SK-N-SH treated with all-trans-retinoic acid at 6 μM for 48 hours (cell line): Measurements from ENCODE around the gene POLG.

Experiments
- ARNTL ChIP-seq: fragments of 450-650 bp; formaldehyde crosslinking; IDR thresholded peaks from 2 replicates; pipeline ENCODE4 v1.5.0; 2020; ENCODE audit warnings: low read depth, mild to moderate bottlenecking, moderate library complexity, borderline replicate concordance
- CSDC2 ChIP-seq: fragments of 250-450 bp; sonication (Bioruptor Pico); IDR thresholded peaks from 2 replicates; pipeline ENCODE4 v1.5.0; 2020; ENCODE audit warnings: mild to moderate bottlenecking, moderate library complexity
- ISL1 ChIP-seq: fragments of 250-450 bp; sonication (Bioruptor Pico); IDR thresholded peaks from 2 replicates; pipeline ENCODE4 v2.1.2; 2022; ENCODE audit warnings: mild to moderate bottlenecking, moderate library complexity
- RARB ChIP-seq: fragments of 250-450 bp; sonication (Bioruptor Pico); IDR thresholded peaks from 2 replicates; pipeline ENCODE4 v1.8.0; 2021; ENCODE audit warnings: mild to moderate bottlenecking, moderate library complexity
- TOX ChIP-seq: fragments of 250-450 bp; sonication (Bioruptor Pico); IDR thresholded peaks from 2 replicates; pipeline ENCODE4 v1.8.0; 2021; ENCODE audit warnings: mild to moderate bottlenecking, moderate library complexity, borderline replicate concordance
- ZFP30 ChIP-seq: fragments of 450-650 bp; formaldehyde crosslinking; IDR thresholded peaks from 2 replicates; pipeline ENCODE4 v1.5.0; 2022; ENCODE audit warnings: mild to moderate bottlenecking, moderate library complexity
- TF ChIP-seq, protein P1 (sequence below): fragments of 250-450 bp; sonication (Bioruptor Pico); IDR thresholded peaks from 2 replicates; pipeline ENCODE4 v1.5.1; 2020; ENCODE audit warnings: low read depth, mild to moderate bottlenecking, moderate library complexity

GRCh38 chr15:89305395-89305794 lies 29.2 kb downstream of the POLG start:
- TF ChIP-seq TOX (CRISPR knock-in tag) (no peak), CSDC2 (CRISPR knock-in tag) (no peak), ARNTL (no peak), ISL1 (CRISPR knock-in tag) (no peak), ZFP30 (no peak), RARB (CRISPR knock-in tag) (no peak)
- TF ChIP-seq, protein P1, sequence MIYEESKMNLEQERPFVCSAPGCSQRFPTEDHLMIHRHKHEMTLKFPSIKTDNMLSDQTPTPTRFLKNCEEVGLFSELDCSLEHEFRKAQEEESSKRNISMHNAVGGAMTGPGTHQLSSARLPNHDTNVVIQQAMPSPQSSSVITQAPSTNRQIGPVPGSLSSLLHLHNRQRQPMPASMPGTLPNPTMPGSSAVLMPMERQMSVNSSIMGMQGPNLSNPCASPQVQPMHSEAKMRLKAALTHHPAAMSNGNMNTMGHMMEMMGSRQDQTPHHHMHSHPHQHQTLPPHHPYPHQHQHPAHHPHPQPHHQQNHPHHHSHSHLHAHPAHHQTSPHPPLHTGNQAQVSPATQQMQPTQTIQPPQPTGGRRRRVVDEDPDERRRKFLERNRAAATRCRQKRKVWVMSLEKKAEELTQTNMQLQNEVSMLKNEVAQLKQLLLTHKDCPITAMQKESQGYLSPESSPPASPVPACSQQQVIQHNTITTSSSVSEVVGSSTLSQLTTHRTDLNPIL, result no peak
